Uterus (tissue), 2 donors: ENCODE measurements around the gene TMEM87B.

Experiments
- POLR2A ChIP-seq, 2 donors: fragments of 450-650 bp; IDR thresholded peaks; one replicate each; pipeline ENCODE4 v1.6.1; 2016; ENCODE audit warnings: antibody characterized with exemption in 2 of 2, mild to moderate bottlenecking in 1 of 2, moderate library complexity in 1 of 2
- TF ChIP-seq, protein P1 (sequence below), 4 experiments: fragments of 200-600 bp in 2 of 4; fragments of 450-650 bp in 2 of 4; sonication (generic) in 2 of 4; IDR thresholded peaks; one replicate each; pipeline ENCODE4 v1.5.1; 2016 to 2019; ENCODE audit warnings: antibody characterized with exemption in 4 of 4, mild to moderate bottlenecking in 2 of 4, moderate library complexity in 1 of 4

DNA sequence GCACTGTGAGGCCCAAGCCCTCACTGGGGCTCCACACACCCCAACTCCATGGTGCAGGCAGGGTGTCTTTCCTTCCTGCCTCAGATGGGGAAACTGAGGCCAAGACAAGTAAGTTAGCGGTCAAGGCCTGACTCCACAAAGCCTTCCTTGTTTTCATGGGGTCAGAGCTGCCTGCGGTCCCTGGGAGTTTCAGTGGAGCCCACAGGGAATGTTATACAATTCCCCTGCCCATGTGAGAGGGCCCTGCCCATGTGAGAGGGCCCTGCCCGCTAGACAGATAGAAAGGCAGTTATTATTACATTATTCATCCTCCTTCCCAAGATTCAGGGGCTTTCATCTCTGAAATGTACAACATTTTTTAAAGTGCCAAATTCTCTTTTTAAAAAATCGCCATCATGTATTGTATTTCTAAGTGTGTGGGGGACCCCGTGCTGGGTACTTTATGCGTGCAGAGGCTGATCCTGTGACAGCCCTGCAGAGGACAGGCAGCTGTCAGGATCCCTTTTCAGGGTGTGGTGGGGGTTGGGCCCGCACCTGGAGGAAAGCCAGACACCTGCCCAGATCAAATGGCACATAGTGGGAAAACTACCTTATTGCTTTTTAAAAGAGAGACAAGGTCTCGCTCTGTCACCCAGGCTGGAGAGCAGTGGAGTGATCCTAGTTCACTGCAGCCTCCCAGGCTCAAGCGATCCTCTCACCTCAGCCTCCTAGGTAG is 106.5 kb downstream of the TMEM87B start:
- no peak for TF ChIP-seq POLR2A (IDR thresholded peaks at IDR 0.05)
- TF ChIP-seq, protein P1, sequence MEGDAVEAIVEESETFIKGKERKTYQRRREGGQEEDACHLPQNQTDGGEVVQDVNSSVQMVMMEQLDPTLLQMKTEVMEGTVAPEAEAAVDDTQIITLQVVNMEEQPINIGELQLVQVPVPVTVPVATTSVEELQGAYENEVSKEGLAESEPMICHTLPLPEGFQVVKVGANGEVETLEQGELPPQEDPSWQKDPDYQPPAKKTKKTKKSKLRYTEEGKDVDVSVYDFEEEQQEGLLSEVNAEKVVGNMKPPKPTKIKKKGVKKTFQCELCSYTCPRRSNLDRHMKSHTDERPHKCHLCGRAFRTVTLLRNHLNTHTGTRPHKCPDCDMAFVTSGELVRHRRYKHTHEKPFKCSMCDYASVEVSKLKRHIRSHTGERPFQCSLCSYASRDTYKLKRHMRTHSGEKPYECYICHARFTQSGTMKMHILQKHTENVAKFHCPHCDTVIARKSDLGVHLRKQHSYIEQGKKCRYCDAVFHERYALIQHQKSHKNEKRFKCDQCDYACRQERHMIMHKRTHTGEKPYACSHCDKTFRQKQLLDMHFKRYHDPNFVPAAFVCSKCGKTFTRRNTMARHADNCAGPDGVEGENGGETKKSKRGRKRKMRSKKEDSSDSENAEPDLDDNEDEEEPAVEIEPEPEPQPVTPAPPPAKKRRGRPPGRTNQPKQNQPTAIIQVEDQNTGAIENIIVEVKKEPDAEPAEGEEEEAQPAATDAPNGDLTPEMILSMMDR (IDR thresholded peaks at IDR 0.05): no peak
